Kidney epithelial cell (primary cell): ENCODE results near the gene BRME1. TPM values are rescaled to one million over a fixed set of nuclear protein-coding genes. Genes with fewer than 3 reads are reported as not detected.

Experiments
- DNase-seq: peaks from one replicate; pipeline ENCODE4 v3.0.0-alpha.2; 2010; ENCODE audit warnings: low read depth
- H3K27me3 ChIP-seq: 2 replicates; pipeline ENCODE4 v1.6.0; 2011; ENCODE audit warnings: low read length; ENCODE audit not compliant: control insufficient read depth, insufficient read depth
- H3K36me3 ChIP-seq: 2 replicates; pipeline ENCODE4 v1.5.1; 2011; ENCODE audit warnings: low read length; ENCODE audit not compliant: control insufficient read depth, insufficient read depth
- H3K4me3 ChIP-seq: 2 replicates; pipeline ENCODE4 v1.5.1; 2011; ENCODE audit warnings: low read depth, mild to moderate bottlenecking, control low read depth, low read length
- total RNA-seq: library from RNA; depleted of rRNA; stranded (reverse); fragments of >200 nt; gene quantifications from 2 replicates; pipeline ENCODE4 v1.2.3, GENCODE V29; 2015
- TF ChIP-seq, protein P1 (sequence below): IDR thresholded peaks from 2 replicates; pipeline ENCODE4 v1.5.1; 2011; ENCODE audit warnings: mild to moderate bottlenecking, moderate library complexity, low read length, control low read depth, inconsistent platforms; ENCODE audit not compliant: insufficient read depth, poor library complexity, severe bottlenecking

BRME1 gene
- total RNA-seq, 1 donor from 2014 or later, result 2.5 TPM

DNA sequence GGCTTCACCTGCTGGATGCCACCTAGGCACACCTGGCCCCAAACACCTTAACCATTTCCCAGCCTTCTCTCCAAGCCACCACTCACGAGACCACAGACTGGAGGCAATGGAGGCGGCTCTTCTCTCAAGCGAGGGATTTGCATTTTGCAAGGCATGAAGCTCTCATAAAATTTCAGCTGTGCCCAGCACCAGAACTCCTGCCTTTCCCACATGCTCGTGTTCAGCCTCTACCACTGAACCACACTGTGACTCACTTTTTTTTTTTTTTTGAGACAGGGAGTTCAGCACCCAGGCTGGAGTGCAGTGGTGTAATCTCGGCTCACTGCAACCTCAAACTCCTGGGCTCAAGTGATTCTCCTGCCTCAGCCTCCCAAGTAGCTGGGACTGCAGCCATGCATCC lies 18.4 kb downstream of the BRME1 start:
- H3K4me3 ChIP-seq, result no peak overlapping the region
- no peak for DNase-seq
- TF ChIP-seq, protein P1, sequence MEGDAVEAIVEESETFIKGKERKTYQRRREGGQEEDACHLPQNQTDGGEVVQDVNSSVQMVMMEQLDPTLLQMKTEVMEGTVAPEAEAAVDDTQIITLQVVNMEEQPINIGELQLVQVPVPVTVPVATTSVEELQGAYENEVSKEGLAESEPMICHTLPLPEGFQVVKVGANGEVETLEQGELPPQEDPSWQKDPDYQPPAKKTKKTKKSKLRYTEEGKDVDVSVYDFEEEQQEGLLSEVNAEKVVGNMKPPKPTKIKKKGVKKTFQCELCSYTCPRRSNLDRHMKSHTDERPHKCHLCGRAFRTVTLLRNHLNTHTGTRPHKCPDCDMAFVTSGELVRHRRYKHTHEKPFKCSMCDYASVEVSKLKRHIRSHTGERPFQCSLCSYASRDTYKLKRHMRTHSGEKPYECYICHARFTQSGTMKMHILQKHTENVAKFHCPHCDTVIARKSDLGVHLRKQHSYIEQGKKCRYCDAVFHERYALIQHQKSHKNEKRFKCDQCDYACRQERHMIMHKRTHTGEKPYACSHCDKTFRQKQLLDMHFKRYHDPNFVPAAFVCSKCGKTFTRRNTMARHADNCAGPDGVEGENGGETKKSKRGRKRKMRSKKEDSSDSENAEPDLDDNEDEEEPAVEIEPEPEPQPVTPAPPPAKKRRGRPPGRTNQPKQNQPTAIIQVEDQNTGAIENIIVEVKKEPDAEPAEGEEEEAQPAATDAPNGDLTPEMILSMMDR, result no peak
- H3K27me3 ChIP-seq, result peaks cover 5% of the 10 kb centered on the region
- no peaks in the 10 kb centered on the region for H3K36me3 ChIP-seq

DNA sequence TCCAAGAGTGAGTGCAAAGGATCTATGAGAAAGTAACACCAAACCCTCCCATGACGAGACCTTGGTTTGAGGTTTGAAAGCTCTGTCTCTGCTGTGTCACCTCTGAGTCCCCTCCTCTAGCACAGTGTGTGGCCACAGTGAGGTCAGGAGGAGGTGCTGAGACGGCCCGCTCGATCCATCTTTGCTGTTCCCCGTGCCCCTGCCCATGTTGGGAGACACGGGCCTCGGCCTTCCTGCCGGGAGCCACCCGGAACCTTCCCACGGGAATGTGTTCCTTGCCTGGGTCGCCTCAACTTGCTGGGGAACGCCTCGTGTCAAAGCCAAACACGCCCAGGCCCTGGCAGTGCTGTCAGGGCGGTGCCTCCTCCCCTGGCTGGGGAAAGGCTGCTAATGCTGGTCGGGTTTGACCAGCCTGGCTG lies 18.9 kb downstream of the BRME1 start:
- no peaks in the 10 kb centered on the region for H3K36me3 ChIP-seq
- peaks cover 5% of the 10 kb centered on the region for H3K27me3 ChIP-seq
- no peak for DNase-seq
- no peak overlapping the region for H3K4me3 ChIP-seq
- TF ChIP-seq, protein P1, result no peak

DNA sequence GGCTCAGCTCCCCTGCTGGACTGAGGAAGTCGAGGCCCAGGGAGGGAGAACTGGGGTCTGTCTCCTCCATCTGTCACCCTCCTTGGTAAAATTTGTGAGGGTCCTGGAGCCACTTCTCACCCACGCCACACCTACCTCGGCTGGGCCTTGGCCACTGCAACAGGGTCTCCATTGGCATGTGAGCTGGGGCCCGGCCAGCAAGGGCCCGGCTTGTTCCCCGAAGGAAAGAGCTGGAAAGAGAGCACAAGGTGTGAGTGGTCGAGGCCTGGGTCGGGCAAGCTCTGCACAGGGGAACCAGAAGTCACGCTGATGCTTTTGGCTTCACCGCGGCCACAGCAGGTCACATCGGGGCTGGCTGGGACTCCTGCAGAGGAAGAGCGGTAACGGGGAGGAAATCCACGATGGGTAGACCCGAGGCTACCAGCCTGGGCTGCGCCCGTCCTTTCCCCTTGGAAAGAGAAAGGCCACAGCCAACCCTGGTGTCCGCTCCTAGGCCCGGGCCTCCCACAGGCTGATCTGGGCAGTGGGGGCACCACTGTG lies 20.0 kb downstream of the BRME1 start:
- no peak for DNase-seq
- peaks cover 5% of the 10 kb centered on the region for H3K27me3 ChIP-seq

DNA sequence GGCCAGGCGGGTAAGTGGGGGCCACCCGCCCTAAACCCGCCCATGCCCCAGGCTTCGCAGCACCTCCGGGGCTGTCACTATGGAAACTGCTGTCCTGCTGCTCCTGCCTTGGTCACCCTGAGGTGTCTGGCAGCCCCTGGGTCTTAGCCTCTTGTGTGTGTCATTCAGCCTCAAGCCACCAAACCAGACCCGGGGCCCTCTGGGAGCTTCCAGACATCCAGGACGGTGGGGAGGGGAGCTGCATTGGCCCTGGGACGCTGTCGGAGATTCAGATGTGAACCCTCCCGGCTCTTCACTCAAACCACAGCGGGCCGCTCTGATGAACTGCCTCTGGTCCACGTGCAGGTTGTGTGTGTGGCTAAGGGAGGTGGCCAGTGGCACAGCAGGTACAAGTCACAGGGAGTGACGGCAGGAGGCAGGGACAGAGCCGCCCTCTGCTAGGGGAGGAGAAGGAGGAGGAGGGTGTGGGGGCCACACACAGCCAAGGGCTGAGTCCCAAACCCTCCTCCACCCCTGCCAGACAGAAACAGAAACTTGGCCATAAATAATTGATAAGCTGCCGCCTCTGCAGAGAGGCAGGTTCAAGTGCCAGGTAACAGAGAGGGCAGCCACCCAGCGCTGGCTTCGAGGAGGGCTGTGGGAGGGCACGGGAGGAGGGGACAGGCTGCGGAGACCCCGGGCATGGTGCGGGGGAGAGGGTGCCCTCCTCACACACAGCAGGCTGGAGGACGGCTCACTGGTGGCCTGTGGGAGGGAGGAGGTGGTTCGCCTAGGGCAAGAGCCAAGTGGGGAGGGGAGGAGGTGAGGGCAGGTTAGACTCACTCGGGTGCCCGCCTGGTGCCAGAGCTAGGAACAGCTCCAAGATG lies 21.0 kb downstream of the BRME1 start:
- H3K4me3 ChIP-seq, result no peak overlapping the region
- TF ChIP-seq, protein P1, result no peak
- H3K27me3 ChIP-seq, result peaks cover 5% of the 10 kb centered on the region
- H3K36me3 ChIP-seq, result no peaks in the 10 kb centered on the region
- no peak for DNase-seq

More for the DNA sequence above, 20.0 kb downstream of the BRME1 start:
- Histone ChIP-seq H3K36me3 (no peaks in the 10 kb centered on the region), H3K4me3 (no peak overlapping the region)
- TF ChIP-seq, protein P1, result no peak

DNA sequence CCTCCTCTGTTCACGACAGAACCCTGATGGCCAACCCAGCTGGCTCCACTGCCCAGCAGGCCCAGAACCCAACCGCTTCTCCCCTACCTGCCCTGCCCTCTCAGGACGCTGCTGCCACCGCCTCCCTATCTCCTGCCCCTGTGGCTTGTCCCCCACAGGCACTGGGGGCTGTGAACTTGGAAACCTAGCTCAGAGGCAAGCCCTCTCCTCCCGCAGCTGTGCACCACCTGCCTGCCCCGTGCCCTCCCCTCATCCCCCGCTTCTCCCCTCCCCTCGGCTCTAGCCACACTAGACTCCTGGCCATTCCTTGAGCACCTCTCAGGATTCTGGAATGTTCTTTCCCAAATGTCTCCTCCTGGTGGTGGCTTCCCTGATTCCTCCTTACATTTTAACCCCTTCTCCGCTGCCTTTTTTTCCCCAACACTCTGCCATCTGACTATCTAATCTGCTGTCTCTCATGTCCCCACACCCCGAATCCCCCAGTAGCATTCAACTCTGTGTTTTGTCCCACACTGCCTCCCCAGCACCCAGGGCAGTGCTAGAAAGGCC lies 22.3 kb downstream of the BRME1 start:
- no peak for DNase-seq
- Histone ChIP-seq H3K4me3 (no peak overlapping the region), H3K27me3 (peaks cover 5% of the 10 kb centered on the region), H3K36me3 (no peaks in the 10 kb centered on the region)
- TF ChIP-seq, protein P1, result peak; percentile 25

DNA sequence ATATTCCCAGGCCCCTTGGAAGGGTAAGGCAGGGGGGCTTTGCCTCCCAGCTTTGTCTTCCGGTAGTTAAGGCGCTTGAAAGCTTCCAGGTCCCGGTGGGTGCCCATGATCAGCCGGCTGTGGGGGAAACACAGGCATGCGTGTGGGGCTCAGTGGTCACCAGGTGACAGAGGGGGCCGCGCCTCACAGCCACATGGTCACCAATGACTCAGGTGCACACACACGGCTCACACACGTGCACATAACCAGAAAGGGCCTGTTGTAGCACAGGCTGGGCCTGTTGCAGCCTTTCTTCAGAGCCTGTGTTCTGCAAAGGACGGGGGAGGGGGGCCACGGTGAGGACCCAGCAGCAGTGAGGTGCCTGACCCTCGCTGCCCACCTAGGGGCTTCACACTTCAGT lies 23.1 kb downstream of the BRME1 start:
- H3K36me3 ChIP-seq, result no peaks in the 10 kb centered on the region
- DNase-seq, result no peak
- TF ChIP-seq, protein P1, result no peak
- no peak overlapping the region for H3K4me3 ChIP-seq
- peaks cover 5% of the 10 kb centered on the region for H3K27me3 ChIP-seq
